Tibial nerve (tissue), 4 donors: ENCODE data around the gene HES2.
"Not testable (repeated sequence)": the region's sequence is repeated elsewhere in the genome, so short reads cannot be mapped to it uniquely, and the experiment has no call there.

ENCODE experiments used
- CTCF ChIP-seq, 5 experiments: fragments of 200-600 bp in 3 of 5; fragments of 450-650 bp in 2 of 5; sonication (generic) in 3 of 5; IDR thresholded peaks; one replicate each; pipeline ENCODE4 v1.5.1; 2016 to 2019; ENCODE audit warnings: antibody characterized with exemption in 5 of 5, mild to moderate bottlenecking in 3 of 5, moderate library complexity in 2 of 5
- EP300 ChIP-seq, 2 donors: sonication (generic); formaldehyde crosslinking; IDR thresholded peaks; one replicate each; pipeline ENCODE4 v1.6.1; 2017; ENCODE audit warnings: antibody characterized with exemption in 2 of 2, mild to moderate bottlenecking in 1 of 2
- POLR2A ChIP-seq, 2 donors: fragments of 450-650 bp; IDR thresholded peaks; one replicate each; pipeline ENCODE4 v1.6.1; 2017; ENCODE audit warnings: antibody characterized with exemption in 2 of 2, mild to moderate bottlenecking in 2 of 2, moderate library complexity in 2 of 2

DNA sequence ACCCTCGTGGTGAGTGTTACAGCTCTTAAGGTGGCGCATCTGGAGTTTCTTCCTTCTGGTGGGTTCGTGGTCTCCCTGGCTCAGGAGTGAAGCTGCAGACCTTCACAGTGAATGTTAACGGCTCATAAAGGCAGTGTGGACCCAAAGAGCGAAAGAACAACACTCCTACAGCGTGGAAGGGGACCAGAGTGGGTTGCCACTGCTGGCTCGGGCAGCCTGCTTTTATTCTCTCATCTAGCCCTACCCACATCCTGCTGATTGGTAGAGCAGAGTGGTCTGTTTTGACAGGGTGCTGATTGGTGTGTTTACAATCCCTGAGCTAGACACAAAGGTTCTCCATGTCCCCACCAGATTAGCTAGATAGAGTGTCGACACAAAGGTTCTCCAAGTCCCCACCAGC lies 24.6 kb downstream of the HES2 start:
- not testable (repeated sequence) for TF ChIP-seq CTCF, EP300, POLR2A (IDR thresholded peaks at IDR 0.05)
